Ovary (tissue), 9 donors: Measurements from ENCODE around the gene TMEM135. TPM values are rescaled to one million over a fixed set of nuclear protein-coding genes. Genes with fewer than 3 reads are reported as not detected.
"Not testable (repeated sequence)": the region's sequence is repeated elsewhere in the genome, so short reads cannot be mapped to it uniquely, and the experiment has no call there.

Experiments
- DNase-seq, 5 donors: peaks; one replicate each; pipeline ENCODE4 v3.0.0-alpha.2; 2019 to 2020
- H3K27ac ChIP-seq, 2 donors: fragments of 200-600 bp; one replicate each; pipeline versions ENCODE4 v1.5.1 to v1.8.0; 2019 to 2022
- H3K27me3 ChIP-seq: fragments of 200-600 bp; one replicate; pipeline ENCODE4 v1.8.0; 2022
- H3K36me3 ChIP-seq: fragments of 200-600 bp; sonication (generic); one replicate; pipeline ENCODE4 v1.5.1; 2019
- H3K4me1 ChIP-seq: one replicate; pipeline ENCODE4 v1.8.1; 2013; ENCODE audit warnings: mild to moderate bottlenecking, moderate library complexity; ENCODE audit not compliant: insufficient read depth
- H3K4me3 ChIP-seq: fragments of 200-600 bp; sonication (generic); one replicate; pipeline ENCODE4 v1.5.1; 2017
- H3K9me3 ChIP-seq, 2 donors: fragments of 200-600 bp in 1 of 2; sonication (generic) in 1 of 2; one replicate each; pipeline versions ENCODE4 v1.5.1 to v1.8.1; 2013 to 2019; ENCODE audit warnings: mild to moderate bottlenecking in 1 of 2, moderate library complexity in 1 of 2
- EP300 ChIP-seq: sonication (generic); formaldehyde crosslinking; IDR thresholded peaks from one replicate; pipeline ENCODE4 v1.6.1; 2017; ENCODE audit warnings: antibody characterized with exemption
- POLR2A ChIP-seq: fragments of 450-650 bp; IDR thresholded peaks from one replicate; pipeline ENCODE4 v1.6.1; 2017; ENCODE audit warnings: antibody characterized with exemption, mild to moderate bottlenecking, moderate library complexity
- WGBS, 3 donors: extraction: QIAGEN DNeasy Blood & Tissue Kit in 1 of 3; methylation state at CpG; one replicate each; pipeline versions ENCODE4 v1.1.5 to v1.1.7; 2013 to 2017; 5-methylcytosine and 5-hydroxymethylcytosine counted together
- intact Hi-C, 4 donors: fragments of 100-400 bp; cut with DNase I; formaldehyde crosslinking; loops; one replicate each; pipeline versions ENCODE4 v1.11.0 to v1.15.1; 2022 to 2023
- polyA plus RNA-seq, 2 donors: library from polyadenylated mRNA; stranded (reverse); fragments of 200-250 nt in 1 of 2; fragments of 350-450 nt in 1 of 2; fragmentation: Illumina TruSeq in 1 of 2; extraction: RNeasy Lipid Tissue Mini Kit (QIAGEN cat#74804) in 1 of 2; gene quantifications; one replicate each; pipeline ENCODE4 v1.2.3, GENCODE V29; 2013 to 2014
- total RNA-seq, 7 donors: library from RNA; depleted of rRNA in 2 of 7; stranded (reverse); fragments of >200 nt in 2 of 7; fragmentation: NEBNext Ultra II Directional in 3 of 7; extraction: Animal tissue kit (Norgen Biotek cat#: 25700) in 3 of 7; gene quantifications; one replicate each; pipeline versions ENCODE4 v1.1.0 to v1.2.4, GENCODE V29; 2016 to 2023
- TF ChIP-seq, protein P1 (sequence below), 3 donors: fragments of 450-650 bp in 2 of 3; fragments of 200-600 bp in 1 of 3; IDR thresholded peaks; one replicate each; pipeline versions ENCODE4 v1.5.1 to v1.8.0; 2016 to 2022; ENCODE audit warnings: antibody characterized with exemption in 3 of 3, mild to moderate bottlenecking in 1 of 3
- donor health status: DM: no; HTN: no; CAD: no; lungs with moderate emphysema.
- donor health status: DM: no; HTN: no; CAD: no.
- donor health status: Bipolar disorder and iron deficiency.
- donor health status: DM: yes; HTN: yes; CAD: no.
- donor health status: DM: no; HTN: no; CAD: no.
- donor health status: DM: yes; HTN: yes; CAD: no.

TMEM135 gene
- total and polyA plus RNA-seq, 9 donors: 8.8 to 24.2 (median 19.6) TPM

DNA sequence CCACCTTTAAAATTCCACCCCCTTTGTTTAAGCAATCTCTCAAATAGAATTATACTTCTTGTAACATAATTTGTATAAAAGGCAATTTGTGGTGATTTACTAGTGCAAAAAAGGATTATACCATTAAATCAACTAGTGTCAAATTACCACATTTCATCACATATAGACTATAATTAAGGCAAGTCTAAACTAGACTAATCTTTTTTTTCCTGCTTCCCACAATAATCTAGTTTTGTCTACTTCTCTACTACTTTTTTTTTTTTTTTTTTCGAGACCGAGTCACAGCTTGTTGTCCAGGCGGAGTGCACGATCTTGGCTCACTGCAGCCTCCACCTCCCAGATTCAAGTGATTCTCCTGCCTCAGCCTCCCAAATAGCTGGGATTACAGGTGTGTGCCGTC is 46.4 kb upstream of the TMEM135 start:
- intact Hi-C loops: no loop called here
- Histone ChIP-seq H3K36me3 (no peaks in the 10 kb centered on the region), H3K27me3 (no peaks in the 10 kb centered on the region), H3K9me3 (no peaks in the 10 kb centered on the region), H3K4me1 (peaks cover 6% of the 10 kb centered on the region), H3K4me3 (no peak overlapping the region), H3K27ac (no peak overlapping the region)
- WGBS, 3 donors: 94 to 96% (median 94%) methylated on average over 5 of the region's 5 CpGs
- TF ChIP-seq, protein P1, sequence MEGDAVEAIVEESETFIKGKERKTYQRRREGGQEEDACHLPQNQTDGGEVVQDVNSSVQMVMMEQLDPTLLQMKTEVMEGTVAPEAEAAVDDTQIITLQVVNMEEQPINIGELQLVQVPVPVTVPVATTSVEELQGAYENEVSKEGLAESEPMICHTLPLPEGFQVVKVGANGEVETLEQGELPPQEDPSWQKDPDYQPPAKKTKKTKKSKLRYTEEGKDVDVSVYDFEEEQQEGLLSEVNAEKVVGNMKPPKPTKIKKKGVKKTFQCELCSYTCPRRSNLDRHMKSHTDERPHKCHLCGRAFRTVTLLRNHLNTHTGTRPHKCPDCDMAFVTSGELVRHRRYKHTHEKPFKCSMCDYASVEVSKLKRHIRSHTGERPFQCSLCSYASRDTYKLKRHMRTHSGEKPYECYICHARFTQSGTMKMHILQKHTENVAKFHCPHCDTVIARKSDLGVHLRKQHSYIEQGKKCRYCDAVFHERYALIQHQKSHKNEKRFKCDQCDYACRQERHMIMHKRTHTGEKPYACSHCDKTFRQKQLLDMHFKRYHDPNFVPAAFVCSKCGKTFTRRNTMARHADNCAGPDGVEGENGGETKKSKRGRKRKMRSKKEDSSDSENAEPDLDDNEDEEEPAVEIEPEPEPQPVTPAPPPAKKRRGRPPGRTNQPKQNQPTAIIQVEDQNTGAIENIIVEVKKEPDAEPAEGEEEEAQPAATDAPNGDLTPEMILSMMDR (IDR thresholded peaks at IDR 0.05): no peak
- TF ChIP-seq EP300 (no peak), POLR2A (no peak)
- no peak for DNase-seq

DNA sequence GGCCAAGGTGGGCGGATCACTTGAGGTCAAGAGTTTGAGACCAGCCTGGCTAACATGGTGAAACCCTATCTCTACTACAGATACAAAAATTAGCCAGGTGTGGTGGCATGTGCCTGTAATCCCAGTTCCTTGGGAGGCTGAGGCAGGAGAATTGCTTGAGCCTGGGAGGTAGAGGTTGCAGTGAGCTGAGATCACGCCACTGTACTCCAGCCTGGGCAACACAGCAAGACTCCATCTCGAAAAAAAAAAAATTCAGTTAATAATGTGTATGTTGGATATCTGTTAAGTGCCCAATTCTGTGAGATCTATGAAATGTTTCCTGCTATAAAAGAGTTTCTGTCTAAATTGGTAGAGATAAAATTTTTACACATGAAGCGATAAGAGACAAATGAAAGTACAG is 45.4 kb upstream of the TMEM135 start:
- WGBS, 3 donors: 96 to 97% (median 96%) methylated on average over 4 of the region's 4 CpGs
- DNase-seq, H3K9me3 ChIP-seq, intact Hi-C loops, H3K4me3 ChIP-seq, H3K4me1 ChIP-seq, H3K27ac ChIP-seq, H3K27me3 ChIP-seq, H3K36me3 ChIP-seq: not testable (repeated sequence)

DNA sequence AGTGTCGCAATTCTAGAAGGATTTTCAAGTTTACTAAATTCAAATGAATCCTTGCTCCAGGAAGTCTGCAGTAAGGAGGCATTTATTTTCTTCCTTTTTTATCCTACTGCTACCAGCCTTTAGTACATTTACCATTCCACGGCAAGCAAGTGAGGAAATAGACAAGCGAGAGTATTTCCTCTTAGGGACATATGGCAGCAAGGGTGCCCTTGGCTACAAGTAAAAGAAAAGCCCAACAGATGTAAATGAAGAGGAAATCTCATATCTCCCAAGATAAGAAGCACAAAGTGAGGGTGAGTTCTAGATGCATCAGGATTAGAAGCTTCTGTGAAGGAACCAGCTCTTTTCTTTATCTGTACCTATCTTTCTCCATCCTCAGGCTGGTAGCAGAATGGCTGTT is 44.7 kb upstream of the TMEM135 start:
- DNase-seq: no peak
- peaks cover 6% of the 10 kb centered on the region for H3K4me1 ChIP-seq
- no peaks in the 10 kb centered on the region for H3K27me3 ChIP-seq
- no peaks in the 10 kb centered on the region for H3K9me3 ChIP-seq
- TF ChIP-seq, protein P1 (IDR thresholded peaks at IDR 0.05): no peak
- TF ChIP-seq EP300: no peak
- no peak for TF ChIP-seq POLR2A
- no peak overlapping the region for H3K27ac ChIP-seq
- H3K36me3 ChIP-seq: no peaks in the 10 kb centered on the region
- intact Hi-C loops: no loop called here
- 85 to 88% (median 86%) methylated on average over 3 of the region's 3 CpGs for WGBS, 3 donors
- no peak overlapping the region for H3K4me3 ChIP-seq

DNA sequence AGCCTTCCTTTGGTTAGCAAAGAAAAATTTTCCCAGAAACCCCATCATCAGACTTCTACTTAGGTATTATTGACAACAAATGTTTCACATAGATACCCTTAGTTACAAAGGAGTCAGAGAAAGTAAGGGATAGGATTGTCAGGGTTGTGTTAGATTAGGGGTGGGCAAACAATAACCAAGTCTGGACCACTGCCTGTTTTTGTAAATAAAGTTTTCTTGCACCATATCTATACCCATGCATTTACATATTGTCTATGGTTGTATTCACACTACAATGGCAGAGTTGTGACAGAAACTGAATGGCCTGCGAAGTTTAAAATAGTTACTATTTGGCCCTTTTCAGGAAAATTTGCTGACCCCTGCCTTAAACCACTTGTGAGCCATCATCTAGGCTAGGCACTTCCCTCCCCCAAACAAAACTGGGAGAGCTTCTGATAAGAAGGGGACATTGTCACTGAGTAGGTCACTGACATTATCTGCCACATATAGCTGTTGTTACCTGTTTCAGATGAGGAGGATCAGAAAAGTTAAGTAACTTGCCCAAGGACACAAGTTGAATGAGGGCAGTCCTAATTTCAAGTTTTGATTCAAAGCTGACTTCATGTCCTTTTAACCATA is 40.7 kb upstream of the TMEM135 start:
- Histone ChIP-seq H3K27me3 (no peaks in the 10 kb centered on the region), H3K4me3 (no peak overlapping the region), H3K27ac (no peak overlapping the region), H3K4me1 (peaks cover 4% of the 10 kb centered on the region), H3K9me3 (no peaks in the 10 kb centered on the region), H3K36me3 (no peaks in the 10 kb centered on the region)
- 97 to 100% (median 98%) methylated on average over 1 of the region's 1 CpG for WGBS, 3 donors
- no peak for DNase-seq
- TF ChIP-seq EP300 (no peak), POLR2A (no peak)
- TF ChIP-seq, protein P1 (IDR thresholded peaks at IDR 0.05): no peak
- intact Hi-C loops: no loop called here

DNA sequence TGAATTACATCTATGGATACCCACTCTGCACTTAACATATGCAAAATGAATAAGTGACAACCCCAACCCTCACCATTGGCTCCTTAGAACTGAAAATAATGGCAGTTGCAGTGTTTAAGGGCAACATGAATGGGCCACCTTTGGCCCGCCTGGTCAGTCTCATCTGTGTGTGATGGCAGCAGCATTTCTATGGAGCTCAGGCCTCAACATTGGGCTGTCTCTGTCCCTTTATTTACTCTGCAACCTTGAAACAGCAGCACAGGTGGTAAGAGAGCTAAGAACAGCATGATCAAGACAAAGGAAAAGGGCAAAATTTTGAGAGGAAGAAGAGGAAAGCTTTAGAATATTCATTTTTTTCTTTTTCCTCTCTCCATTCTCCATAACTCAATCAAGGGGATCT is 38.3 kb upstream of the TMEM135 start:
- no peaks in the 10 kb centered on the region for H3K9me3 ChIP-seq
- 96 to 100% (median 100%) methylated on average over 1 of the region's 1 CpG for WGBS, 3 donors
- H3K27ac ChIP-seq: no peak overlapping the region
- H3K27me3 ChIP-seq: no peaks in the 10 kb centered on the region
- no peak overlapping the region for H3K4me3 ChIP-seq
- H3K4me1 ChIP-seq: peaks cover 4% of the 10 kb centered on the region
- TF ChIP-seq EP300 (no peak), POLR2A (no peak)
- TF ChIP-seq, protein P1 (IDR thresholded peaks at IDR 0.05): no peak
- H3K36me3 ChIP-seq: no peaks in the 10 kb centered on the region
- intact Hi-C loops: no loop called here
- no peak for DNase-seq
